T-cell (primary cell): Measurements from ENCODE around the gene GHR. TPM values are rescaled to one million over a fixed set of nuclear protein-coding genes. Genes with fewer than 3 reads are reported as not detected.
"Not testable (repeated sequence)": the region's sequence is repeated elsewhere in the genome, so short reads cannot be mapped to it uniquely, and the experiment has no call there.

Experiments
- ATAC-seq, 4 experiments: fragments of 200-7000 bp in 3 of 4; fragments of 150-1000 bp in 1 of 4; cut with Tn5 transposase; replicated peaks in 1 of 4; 1 replicate in 3 of 4; 2 replicates in 1 of 4; pipeline ENCODE4 v1.10.0; 2021; ENCODE audit warnings: moderate library complexity in 3 of 4, mild to moderate bottlenecking in 2 of 4, moderate number of reproducible peaks in 1 of 4
- CTCF ChIA-PET, 2 donors: fragments of 300-600 bp; sonication (Branson Sonifier 250); formaldehyde crosslinking; loops; one replicate each; lab custom pipeline; 2022; ENCODE audit warnings: antibody characterized with exemption in 2 of 2; lab: Charles Lee
- POLR2A ChIA-PET, 2 donors: fragments of 300-600 bp; sonication (Branson Sonifier 250); formaldehyde crosslinking; loops; one replicate each; lab custom pipeline; 2022; ENCODE audit warnings: antibody characterized with exemption in 2 of 2; lab: Charles Lee
- DNase-seq, 35 experiments: peaks; one replicate each; pipeline versions ENCODE4 v3.0.0 to v3.0.0-alpha.2; 2013 to 2023
- H3K27ac ChIP-seq: one replicate; pipeline ENCODE4 v1.5.1; 2013; ENCODE audit warnings: low read length
- H3K27me3 ChIP-seq, 2 experiments: replicated peaks in 1 of 2; 1 replicate in 1 of 2; 2 replicates in 1 of 2; pipeline versions ENCODE4 v1.6.1 to v1.7.0; 2013; ENCODE audit warnings: low read length in 1 of 2, mixed read lengths in 1 of 2; ENCODE audit not compliant: control insufficient read depth in 2 of 2, insufficient read depth in 2 of 2; ENCODE audit errors: extremely low read depth in 1 of 2
- H3K36me3 ChIP-seq, 2 donors: 1 replicate in 1 of 2; 2 replicates in 1 of 2; pipeline versions ENCODE4 v1.6.1 to v1.7.0; 2013; ENCODE audit warnings: low read length in 1 of 2; ENCODE audit not compliant: control insufficient read depth in 2 of 2, insufficient read depth in 1 of 2; ENCODE audit errors: extremely low read depth in 1 of 2
- H3K4me1 ChIP-seq, 2 experiments: 1 replicate in 1 of 2; 2 replicates in 1 of 2; pipeline versions ENCODE4 v1.6.1 to v1.7.0; 2013; ENCODE audit warnings: low read length in 2 of 2, mixed read lengths in 1 of 2; ENCODE audit not compliant: insufficient read depth in 2 of 2, control insufficient read depth in 1 of 2; ENCODE audit errors: extremely low read depth in 1 of 2
- H3K4me3 ChIP-seq, 2 donors: 1 replicate in 1 of 2; 2 replicates in 1 of 2; pipeline versions ENCODE4 v1.5.1 to v1.7.0; 2013; ENCODE audit warnings: mild to moderate bottlenecking in 2 of 2, low read length in 1 of 2, moderate library complexity in 1 of 2; ENCODE audit not compliant: control insufficient read depth in 1 of 2; ENCODE audit errors: extremely low read depth in 1 of 2
- H3K9me3 ChIP-seq: 2 replicates; pipeline ENCODE4 v1.7.0; 2013
- H3K27ac Mint-ChIP-seq, 2 donors: one replicate each; pipeline ENCODE4 v1.8.0; 2020 to 2021; ENCODE audit warnings: mild to moderate bottlenecking in 2 of 2, mixed read lengths in 2 of 2
- H3K27me3 Mint-ChIP-seq, 2 donors: one replicate each; pipeline ENCODE4 v1.8.0; 2021 to 2022; ENCODE audit warnings: mixed read lengths in 2 of 2
- H3K36me3 Mint-ChIP-seq: one replicate; pipeline ENCODE4 v1.8.0; 2021; ENCODE audit warnings: mixed read lengths
- H3K4me1 Mint-ChIP-seq, 3 donors: one replicate each; pipeline ENCODE4 v1.8.0; 2020 to 2022; ENCODE audit warnings: mixed read lengths in 3 of 3, mild to moderate bottlenecking in 1 of 3
- H3K4me3 Mint-ChIP-seq, 3 donors: one replicate each; pipeline ENCODE4 v1.8.0; 2020 to 2022; ENCODE audit warnings: mild to moderate bottlenecking in 3 of 3, mixed read lengths in 3 of 3, moderate library complexity in 3 of 3
- H3K9me3 Mint-ChIP-seq, 3 donors: one replicate each; pipeline ENCODE4 v1.8.0; 2020 to 2022; ENCODE audit warnings: mixed read lengths in 3 of 3
- WGBS: methylation state at CpG from one replicate; pipeline ENCODE4 v1.1.5; 2013; ENCODE audit warnings: missing lambda C conversion rate; ENCODE audit not compliant: insufficient coverage; 5-methylcytosine and 5-hydroxymethylcytosine counted together
- total RNA-seq, 35 experiments: library from RNA in 6 of 35; stranded (reverse) in 6 of 35; fragments of 120-200 nt in 1 of 35; gene quantifications; one replicate each; pipeline versions ENCODE4 v1.2.1 to v1.2.4 and lab custom pipeline; 2013 to 2026

Gene GHR
- total RNA-seq, 5 donors from 2014 or later (not counting 1 experiment from before 2014, with no cell fraction given), result 0.06 TPM; not detected in 4

DNA sequence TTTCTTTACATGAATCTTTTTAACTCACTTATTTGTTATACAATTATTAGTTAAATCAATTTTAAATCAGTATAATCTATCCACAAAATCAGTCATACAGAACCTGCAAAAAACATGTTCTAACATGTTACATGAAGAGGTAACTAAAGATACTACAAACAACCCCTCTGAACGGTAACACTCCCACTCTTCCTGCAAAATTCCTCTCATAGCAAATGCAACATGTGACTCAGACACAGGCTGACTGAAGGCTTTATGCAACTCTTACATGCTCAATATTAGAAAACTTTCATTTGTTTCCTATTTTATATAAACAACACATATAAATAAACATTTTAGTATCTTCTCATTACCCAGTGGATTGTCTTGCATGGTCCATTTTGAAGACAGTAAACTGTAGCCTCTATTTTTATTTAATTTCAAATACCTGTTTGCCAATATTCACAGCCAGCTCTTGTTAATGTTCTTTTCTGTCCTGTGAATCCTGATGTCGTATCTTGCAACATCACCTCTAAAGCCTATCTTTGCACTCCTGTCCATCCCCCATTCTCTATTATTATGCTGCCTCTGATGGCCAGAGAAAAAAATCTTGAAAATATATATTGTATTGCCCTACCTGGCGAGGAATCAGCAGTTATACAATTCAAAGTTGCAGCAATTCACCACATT, 232.9 kb downstream of the GHR start:
- no peaks in the 10 kb centered on the region for H3K36me3 ChIP-seq
- ChIA-PET POLR2A (no interaction called here), CTCF (no interaction called here)
- 88% methylated on average over 1 of the region's 3 CpGs for WGBS
- peaks cover 0 to 2% of the 10 kb centered on the region in 2 experiments for H3K27me3 ChIP-seq
- no peaks in the 10 kb centered on the region for H3K4me1 Mint-ChIP-seq
- no peaks in the 10 kb centered on the region for H3K9me3 ChIP-seq
- no peak overlapping the region for H3K4me3 ChIP-seq
- ATAC-seq, result no peak
- no peak overlapping the region for H3K27ac Mint-ChIP-seq
- H3K9me3 Mint-ChIP-seq, result peaks cover 0 to 5% (median 0%) of the 10 kb centered on the region in 3 donors
- H3K36me3 Mint-ChIP-seq, result no peaks in the 10 kb centered on the region
- H3K27me3 Mint-ChIP-seq, result peaks cover 4 to 14% of the 10 kb centered on the region in 2 donors
- H3K4me3 Mint-ChIP-seq, result no peak overlapping the region
- DNase-seq, result no peak
- H3K27ac ChIP-seq, result no peak overlapping the region
- no peaks in the 10 kb centered on the region for H3K4me1 ChIP-seq

DNA sequence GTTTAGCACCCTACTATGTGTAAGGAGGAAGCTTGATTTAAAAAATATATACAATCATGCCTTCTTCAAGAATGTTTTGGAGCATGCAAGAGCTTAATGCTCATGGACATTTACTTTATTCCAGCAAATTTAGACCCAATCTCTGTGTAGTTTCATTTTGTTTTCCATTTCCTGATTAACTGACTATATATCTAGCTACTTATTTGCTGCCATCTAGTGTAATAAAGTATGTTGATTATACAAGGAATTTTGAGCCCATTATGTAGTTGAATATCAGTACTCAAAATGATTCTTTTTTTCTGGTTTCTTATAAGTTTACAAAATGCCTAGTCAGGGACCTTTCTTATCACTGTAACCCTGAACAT, 233.4 kb downstream of the GHR start:
- Mint-ChIP-seq H3K36me3 (no peaks in the 10 kb centered on the region), H3K27ac (no peak overlapping the region), H3K27me3 (peaks cover 4 to 15% of the 10 kb centered on the region in 2 donors), H3K4me3 (no peak overlapping the region), H3K9me3 (peaks cover 0 to 7% (median 0%) of the 10 kb centered on the region in 3 donors), H3K4me1 (no peaks in the 10 kb centered on the region)
- Histone ChIP-seq H3K27me3 (peaks cover 0 to 2% of the 10 kb centered on the region in 2 experiments), H3K27ac (no peak overlapping the region), H3K4me1 (no peaks in the 10 kb centered on the region), H3K36me3 (no peaks in the 10 kb centered on the region), H3K4me3 (no peak overlapping the region), H3K9me3 (no peaks in the 10 kb centered on the region)
- ChIA-PET POLR2A (no interaction called here), CTCF (no interaction called here)
- ATAC-seq (no peak), DNase-seq (no peak)

DNA sequence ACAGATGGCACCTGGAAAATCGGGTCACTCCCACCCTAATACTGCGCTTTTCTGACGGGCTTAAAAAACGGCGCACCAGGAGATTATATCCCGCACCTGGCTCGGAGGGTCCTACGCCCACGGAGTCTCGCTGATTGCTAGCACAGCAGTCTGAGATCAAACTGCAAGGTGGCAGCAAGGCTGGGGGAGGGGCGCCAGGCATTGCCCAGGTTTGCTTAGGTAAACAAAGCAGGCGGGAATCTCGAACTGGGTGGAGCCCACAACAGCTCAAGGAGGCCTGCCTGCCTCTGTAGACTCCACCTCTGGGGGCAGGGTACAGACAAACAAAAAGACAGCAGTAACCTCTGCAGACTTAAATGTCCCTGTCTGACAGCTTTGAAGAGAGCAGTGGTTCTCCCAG, 236.6 kb downstream of the GHR start:
- POLR2A ChIA-PET, H3K4me3 Mint-ChIP-seq, H3K27ac ChIP-seq, CTCF ChIA-PET, ATAC-seq, H3K9me3 ChIP-seq, H3K4me1 Mint-ChIP-seq, H3K9me3 Mint-ChIP-seq, H3K27me3 ChIP-seq, H3K4me3 ChIP-seq, H3K4me1 ChIP-seq, H3K36me3 Mint-ChIP-seq, DNase-seq, H3K36me3 ChIP-seq, H3K27ac Mint-ChIP-seq: not testable (repeated sequence)
- WGBS, result 93% methylated on average over 3 of the region's 13 CpGs
- peaks cover 4 to 15% of the 10 kb centered on the region in 2 donors for H3K27me3 Mint-ChIP-seq

DNA sequence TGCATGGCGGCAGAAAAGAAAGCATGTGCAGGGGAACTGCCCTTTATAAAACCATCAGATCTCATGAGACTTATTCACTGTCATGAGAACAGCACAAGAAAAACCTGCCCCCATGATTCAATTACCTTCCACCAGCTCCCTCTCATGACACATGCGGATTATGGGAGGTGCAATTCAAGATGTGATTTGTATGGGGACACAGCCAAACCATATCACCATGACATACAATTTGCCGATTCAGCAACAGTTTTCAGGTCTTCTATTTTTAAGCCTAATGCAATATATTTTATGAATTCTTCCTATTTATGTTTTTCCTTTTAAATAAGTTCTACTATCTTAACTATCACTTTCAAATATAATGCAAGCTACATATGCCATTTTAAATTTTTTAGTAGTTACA, 242.6 kb downstream of the GHR start:
- Histone ChIP-seq H3K27me3 (no peaks in the 10 kb centered on the region), H3K4me3 (no peak overlapping the region), H3K4me1 (no peaks in the 10 kb centered on the region), H3K36me3 (no peaks in the 10 kb centered on the region), H3K27ac (no peak overlapping the region), H3K9me3 (no peaks in the 10 kb centered on the region)
- no CpG with 5 or more reads among the region's 3 CpGs for WGBS
- ATAC-seq, result no peak
- no peak for DNase-seq
- Mint-ChIP-seq H3K4me1 (no peaks in the 10 kb centered on the region), H3K27me3 (peaks cover 6 to 10% of the 10 kb centered on the region in 2 donors), H3K9me3 (peaks cover 0 to 6% (median 0%) of the 10 kb centered on the region in 3 donors), H3K36me3 (no peaks in the 10 kb centered on the region), H3K27ac (no peak overlapping the region), H3K4me3 (no peak overlapping the region)
- ChIA-PET POLR2A (interaction anchor here in 1 of 2 donors (0.5 kb wide), 1 partner anchor 13 kb away, joined by 4 read pairs; no protein-coding TSS in a partner anchor), CTCF (no interaction called here)

DNA sequence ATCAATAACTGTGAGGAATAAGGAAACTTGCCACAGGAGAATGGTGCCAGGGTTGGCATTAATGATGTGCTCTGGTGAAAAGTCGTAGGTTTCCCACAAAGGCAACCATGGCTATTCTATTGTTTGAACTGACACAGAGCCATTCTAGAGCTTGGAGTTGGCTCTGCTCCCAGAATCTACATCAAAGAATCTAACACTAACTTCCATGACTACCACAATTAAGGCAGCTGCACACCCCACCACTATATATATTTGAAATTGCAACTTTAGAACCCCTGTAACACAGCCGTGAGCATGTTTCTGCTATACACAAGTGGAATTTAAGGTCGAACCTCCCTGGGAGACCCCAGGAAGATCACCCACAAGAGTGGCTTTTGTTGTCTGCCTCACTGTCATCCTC, 243.6 kb downstream of the GHR start:
- no peaks in the 10 kb centered on the region for H3K27me3 ChIP-seq
- H3K36me3 ChIP-seq, result no peaks in the 10 kb centered on the region
- no peaks in the 10 kb centered on the region for H3K4me1 ChIP-seq
- ATAC-seq, result no peak
- ChIA-PET POLR2A (no interaction called here), CTCF (interaction anchor here in 1 of 2 donors (0.5 kb wide), 1 partner anchor 598 kb away, joined by 6 read pairs; no protein-coding TSS in a partner anchor)
- no peak overlapping the region for H3K4me3 ChIP-seq
- no peak for DNase-seq
- no peak overlapping the region for H3K4me3 Mint-ChIP-seq
- peaks cover 3 to 8% of the 10 kb centered on the region in 2 donors for H3K27me3 Mint-ChIP-seq
- H3K4me1 Mint-ChIP-seq, result no peaks in the 10 kb centered on the region
- no peak overlapping the region for H3K27ac Mint-ChIP-seq
- H3K9me3 ChIP-seq, result no peaks in the 10 kb centered on the region
- no peak overlapping the region for H3K27ac ChIP-seq
- no peaks in the 10 kb centered on the region for H3K36me3 Mint-ChIP-seq
- 49% methylated on average over 2 of the region's 3 CpGs for WGBS
- no peaks in the 10 kb centered on the region for H3K9me3 Mint-ChIP-seq

- Histone ChIP-seq H3K27ac (no peak overlapping the region), H3K36me3 (no peaks in the 10 kb centered on the region), H3K9me3 (no peaks in the 10 kb centered on the region), H3K4me1 (no peaks in the 10 kb centered on the region), H3K27me3 (no peaks in the 10 kb centered on the region), H3K4me3 (no peak overlapping the region)
- Mint-ChIP-seq H3K9me3 (peaks cover 0 to 10% (median 2%) of the 10 kb centered on the region in 3 donors), H3K27ac (no peak overlapping the region), H3K27me3 (peaks cover 3 to 8% of the 10 kb centered on the region in 2 donors), H3K4me1 (no peaks in the 10 kb centered on the region), H3K36me3 (no peaks in the 10 kb centered on the region), H3K4me3 (no peak overlapping the region)
- CTCF ChIA-PET, result no interaction called here
- ATAC-seq, result no peak
- POLR2A ChIA-PET, result no interaction called here
- no peak for DNase-seq
- WGBS, result no CpG with 5 or more reads among the region's 2 CpGs
Measured at GRCh38 chr5:42668254-42668653, 245.0 kb downstream of the GHR start.
